K562 (cell line): ENCODE results near the gene ATG10. TPM values are rescaled to one million over a fixed set of nuclear protein-coding genes. Genes with fewer than 3 reads are reported as not detected.

ENCODE experiments used
- ARID2 ChIP-seq: fragments of 450-650 bp; IDR thresholded peaks from 2 replicates; pipeline ENCODE4 v1.6.1; 2017; ENCODE audit warnings: antibody characterized with exemption, mild to moderate bottlenecking
- CREB1 ChIP-seq, 2 experiments: sonication (generic) in 1 of 2; formaldehyde crosslinking in 1 of 2; IDR thresholded peaks; 2 replicates each; pipeline versions ENCODE4 v1.6.1 to v1.8.0; 2012 to 2022; ENCODE audit warnings: inconsistent platforms in 1 of 2, mild to moderate bottlenecking in 1 of 2, missing genetic modification reagents in 1 of 2, moderate library complexity in 1 of 2
- CREB5 ChIP-seq: fragments of 250-450 bp; sonication (Bioruptor Pico); IDR thresholded peaks from 2 replicates; pipeline ENCODE4 v1.5.0; 2020; ENCODE audit warnings: mild to moderate bottlenecking
- E2F3 ChIP-seq: fragments of 250-450 bp; sonication (Bioruptor Pico); IDR thresholded peaks from 2 replicates; pipeline ENCODE4 v1.4.0; 2020; ENCODE audit warnings: mild to moderate bottlenecking
- EGR1 ChIP-seq: fragments of 450-650 bp; conservative IDR thresholded peaks from 2 replicates; pipeline ENCODE4 v1.6.1; 2017; ENCODE audit warnings: mild to moderate bottlenecking
- NEUROD1 ChIP-seq: fragments of 150-350 bp; IDR thresholded peaks from 2 replicates; pipeline ENCODE4 v1.6.1; 2014; ENCODE audit warnings: borderline replicate concordance, low read length, low read depth; ENCODE audit not compliant: partially characterized antibody
- RB1 ChIP-seq: fragments of 450-650 bp; IDR thresholded peaks from 2 replicates; pipeline ENCODE4 v1.6.1; 2017; ENCODE audit warnings: low read depth, mild to moderate bottlenecking
- RFX1 ChIP-seq: fragments of 450-650 bp; IDR thresholded peaks from 2 replicates; pipeline ENCODE4 v1.6.1; 2016; ENCODE audit warnings: mild to moderate bottlenecking, moderate library complexity
- RFX7 ChIP-seq: fragments of 250-450 bp; sonication (Bioruptor Pico); IDR thresholded peaks from 2 replicates; pipeline ENCODE4 v1.5.1; 2021; ENCODE audit warnings: mild to moderate bottlenecking
- SIN3B ChIP-seq: fragments of 450-650 bp; IDR thresholded peaks from 2 replicates; pipeline ENCODE4 v1.6.1; 2017; ENCODE audit warnings: low read depth, mild to moderate bottlenecking, moderate library complexity
- TFAM ChIP-seq: fragments of 250-450 bp; sonication (Bioruptor Pico); conservative IDR thresholded peaks from 2 replicates; pipeline ENCODE4 v1.5.0; 2021; ENCODE audit warnings: mild to moderate bottlenecking, moderate library complexity
- TFAP4 ChIP-seq: sonication (generic); formaldehyde crosslinking; IDR thresholded peaks from 2 replicates; pipeline ENCODE4 v1.8.0; 2022; ENCODE audit warnings: missing genetic modification reagents, mild to moderate bottlenecking, moderate library complexity, borderline replicate concordance
- U2AF1 ChIP-seq: fragments of 200-400 bp; formaldehyde crosslinking; optimal IDR thresholded peaks from 2 replicates; pipeline ENCODE3; 2017; ENCODE audit warnings: mild to moderate bottlenecking, low read depth, low read length, moderate library complexity
- ZNF232 ChIP-seq: sonication (generic); formaldehyde crosslinking; IDR thresholded peaks from 2 replicates; pipeline ENCODE4 v1.8.0; 2022; ENCODE audit warnings: mild to moderate bottlenecking, missing genetic modification reagents
- ZNF79 ChIP-seq: fragments of 250-450 bp; sonication (Bioruptor Pico); IDR thresholded peaks from 2 replicates; pipeline ENCODE4 v1.4.0; 2020; ENCODE audit warnings: low read depth, mild to moderate bottlenecking, moderate library complexity
- polyA plus RNA-seq, 8 experiments: library from polyadenylated mRNA; depleted of rRNA in 4 of 8; stranded (reverse) in 5 of 8; unstranded in 3 of 8; fragments of >200 nt; fragmentation: Nextera tagmentation in 2 of 8; fragmentation: Illumina TruSeq in 1 of 8; extraction: Ambion mirVana in 2 of 8; extraction: Trizol in 1 of 8; gene quantifications; 2 replicates each; pipeline versions ENCODE4 v1.2.1 to v1.2.3, GENCODE V29; 2011 to 2014; ENCODE audit warnings: inconsistent platforms in 1 of 8, missing spikeins in 1 of 8
- total RNA-seq, 7 experiments: library from RNA; depleted of rRNA in 6 of 7; stranded (reverse); fragments of >200 nt in 6 of 7; fragmentation: Illumina TruSeq in 2 of 7; extraction: Trizol in 2 of 7; gene quantifications; 2 replicates each; pipeline versions ENCODE4 v1.2.1 to v1.2.3, GENCODE V29; 2011 to 2021; ENCODE audit warnings: low replicate concordance in 1 of 7
- TF ChIP-seq, protein P1 (sequence below): sonication (generic); formaldehyde crosslinking; IDR thresholded peaks from 2 replicates; pipeline ENCODE4 v1.4.0; 2020; ENCODE audit warnings: mild to moderate bottlenecking, missing genetic modification reagents
- TF ChIP-seq, protein P2 (sequence below): sonication (generic); formaldehyde crosslinking; IDR thresholded peaks from 2 replicates; pipeline ENCODE4 v1.8.0; 2022; ENCODE audit warnings: mild to moderate bottlenecking, missing genetic modification reagents, borderline replicate concordance
- TF ChIP-seq, protein P3 (sequence below): fragments of 200-800 bp; sonication (Bioruptor generic); IDR thresholded peaks from 2 replicates; pipeline ENCODE4 v1.6.1; 2017; ENCODE audit warnings: missing genetic modification characterization, missing compliant biosample characterization

Gene ATG10
- total and polyA plus RNA-seq, 9 of the 15 experiments (the other 6 are each of a cell fraction or from before 2014, with no cell fraction given), result 7.0 to 18.8 (median 14.6) TPM

DNA sequence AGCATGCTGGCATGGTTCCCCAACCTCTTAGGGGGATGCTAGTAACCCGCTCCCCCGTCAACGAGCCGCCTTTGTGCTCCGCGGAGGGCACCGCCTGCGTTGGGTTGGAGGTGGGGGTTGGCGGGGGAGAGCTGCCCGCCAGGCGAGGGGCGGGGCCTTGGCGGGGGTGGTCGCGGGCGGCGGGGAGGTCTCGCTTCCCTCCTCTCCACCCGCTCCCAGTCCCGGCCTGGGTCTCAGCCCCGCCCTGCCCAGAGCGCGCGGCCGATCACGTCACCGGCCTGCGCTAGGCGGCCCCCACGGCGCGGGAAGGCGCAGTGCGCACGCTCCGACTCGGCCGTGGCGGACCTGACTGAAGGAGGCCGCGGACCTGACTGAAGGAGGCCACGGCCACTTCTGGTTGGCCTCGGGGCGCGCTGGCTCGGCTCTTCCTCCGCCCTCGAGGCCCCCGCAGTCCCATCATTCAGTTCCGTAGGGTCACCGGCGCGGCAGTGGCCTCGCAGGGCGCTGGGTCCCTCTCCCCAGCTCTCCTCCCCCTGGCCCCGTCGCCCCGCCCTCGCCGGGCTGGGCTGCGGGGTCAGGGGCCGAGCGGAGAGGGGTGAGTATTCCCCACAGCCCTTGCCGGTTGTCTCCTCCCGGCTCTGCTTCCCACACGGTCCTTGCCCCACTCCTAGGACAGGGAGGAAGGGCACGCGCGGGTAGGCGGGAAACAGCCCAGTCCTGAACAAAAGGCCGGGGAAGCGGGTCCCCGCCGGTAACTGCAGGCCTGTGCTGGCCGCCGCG, at the start of gene ATG10 (continued):
- TF ChIP-seq, protein P1, sequence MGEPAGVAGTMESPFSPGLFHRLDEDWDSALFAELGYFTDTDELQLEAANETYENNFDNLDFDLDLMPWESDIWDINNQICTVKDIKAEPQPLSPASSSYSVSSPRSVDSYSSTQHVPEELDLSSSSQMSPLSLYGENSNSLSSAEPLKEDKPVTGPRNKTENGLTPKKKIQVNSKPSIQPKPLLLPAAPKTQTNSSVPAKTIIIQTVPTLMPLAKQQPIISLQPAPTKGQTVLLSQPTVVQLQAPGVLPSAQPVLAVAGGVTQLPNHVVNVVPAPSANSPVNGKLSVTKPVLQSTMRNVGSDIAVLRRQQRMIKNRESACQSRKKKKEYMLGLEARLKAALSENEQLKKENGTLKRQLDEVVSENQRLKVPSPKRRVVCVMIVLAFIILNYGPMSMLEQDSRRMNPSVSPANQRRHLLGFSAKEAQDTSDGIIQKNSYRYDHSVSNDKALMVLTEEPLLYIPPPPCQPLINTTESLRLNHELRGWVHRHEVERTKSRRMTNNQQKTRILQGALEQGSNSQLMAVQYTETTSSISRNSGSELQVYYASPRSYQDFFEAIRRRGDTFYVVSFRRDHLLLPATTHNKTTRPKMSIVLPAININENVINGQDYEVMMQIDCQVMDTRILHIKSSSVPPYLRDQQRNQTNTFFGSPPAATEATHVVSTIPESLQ, result 0 out of 2 replicates have a peak, but pooled peaks have one; percentile 66
- TF ChIP-seq U2AF1, result peak; percentile 79
- TF ChIP-seq, protein P2, sequence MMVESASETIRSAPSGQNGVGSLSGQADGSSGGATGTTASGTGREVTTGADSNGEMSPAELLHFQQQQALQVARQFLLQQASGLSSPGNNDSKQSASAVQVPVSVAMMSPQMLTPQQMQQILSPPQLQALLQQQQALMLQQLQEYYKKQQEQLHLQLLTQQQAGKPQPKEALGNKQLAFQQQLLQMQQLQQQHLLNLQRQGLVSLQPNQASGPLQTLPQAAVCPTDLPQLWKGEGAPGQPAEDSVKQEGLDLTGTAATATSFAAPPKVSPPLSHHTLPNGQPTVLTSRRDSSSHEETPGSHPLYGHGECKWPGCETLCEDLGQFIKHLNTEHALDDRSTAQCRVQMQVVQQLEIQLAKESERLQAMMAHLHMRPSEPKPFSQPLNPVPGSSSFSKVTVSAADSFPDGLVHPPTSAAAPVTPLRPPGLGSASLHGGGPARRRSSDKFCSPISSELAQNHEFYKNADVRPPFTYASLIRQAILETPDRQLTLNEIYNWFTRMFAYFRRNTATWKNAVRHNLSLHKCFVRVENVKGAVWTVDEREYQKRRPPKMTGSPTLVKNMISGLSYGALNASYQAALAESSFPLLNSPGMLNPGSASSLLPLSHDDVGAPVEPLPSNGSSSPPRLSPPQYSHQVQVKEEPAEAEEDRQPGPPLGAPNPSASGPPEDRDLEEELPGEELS (CRISPR knock-in tag), result no peak; the same call in 1 of the 2 replicates
- no peak for TF ChIP-seq CREB5
- no peak for TF ChIP-seq TFAM
- 0 out of 2 replicates have a peak, but pooled peaks have one; percentile 16 for TF ChIP-seq ZNF79 (CRISPR knock-in tag)
- TF ChIP-seq RFX7 (CRISPR knock-in tag), result no peak
- TF ChIP-seq TFAP4 (CRISPR knock-in tag), result peak; percentile 79
- no peak for TF ChIP-seq NEUROD1
- peak; percentile 46 for TF ChIP-seq EGR1
- TF ChIP-seq, protein P3, sequence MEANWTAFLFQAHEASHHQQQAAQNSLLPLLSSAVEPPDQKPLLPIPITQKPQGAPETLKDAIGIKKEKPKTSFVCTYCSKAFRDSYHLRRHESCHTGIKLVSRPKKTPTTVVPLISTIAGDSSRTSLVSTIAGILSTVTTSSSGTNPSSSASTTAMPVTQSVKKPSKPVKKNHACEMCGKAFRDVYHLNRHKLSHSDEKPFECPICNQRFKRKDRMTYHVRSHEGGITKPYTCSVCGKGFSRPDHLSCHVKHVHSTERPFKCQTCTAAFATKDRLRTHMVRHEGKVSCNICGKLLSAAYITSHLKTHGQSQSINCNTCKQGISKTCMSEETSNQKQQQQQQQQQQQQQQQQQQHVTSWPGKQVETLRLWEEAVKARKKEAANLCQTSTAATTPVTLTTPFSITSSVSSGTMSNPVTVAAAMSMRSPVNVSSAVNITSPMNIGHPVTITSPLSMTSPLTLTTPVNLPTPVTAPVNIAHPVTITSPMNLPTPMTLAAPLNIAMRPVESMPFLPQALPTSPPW, result peak; percentile 93
- TF ChIP-seq ZNF232 (CRISPR knock-in tag), result peak; percentile 17; the same call in 1 of the 2 replicates
- peak; percentile 74; the same call in 1 of the 2 replicates for TF ChIP-seq RB1
- TF ChIP-seq RFX1, result no peak
- TF ChIP-seq E2F3 (CRISPR knock-in tag), result peak; percentile 83
- no peak; the same call in 1 of the 2 replicates for TF ChIP-seq SIN3B
- peak; percentile 93 for TF ChIP-seq CREB1 (IDR thresholded peaks at IDR 0.05)
- TF ChIP-seq CREB1 (CRISPR knock-in tag; IDR thresholded peaks at IDR 0.05), result peak; percentile 87
- TF ChIP-seq ARID2, result 0 out of 2 replicates have a peak, but pooled peaks have one; percentile 8
